GM13976 (cell line): ENCODE results near the gene NUBP2.

Experiments
- DNase-seq: peaks from one replicate; pipeline ENCODE4 v3.0.0; 2012; ENCODE audit warnings: low spot score
- in situ Hi-C: fragments of 300-500 bp; cut with MboI; formaldehyde crosslinking; loops from one replicate; pipeline ENCODE4 v1.12.0; 2022; ENCODE audit warnings: low sequenced_read_pairs, mixed read lengths, inconsistent platforms; ENCODE audit not compliant: unreplicated experiment
- TF ChIP-seq, protein P1 (sequence below): IDR thresholded peaks from 2 replicates; pipeline ENCODE4 v1.5.1; 2012; ENCODE audit warnings: borderline replicate concordance, mild to moderate bottlenecking; ENCODE audit not compliant: insufficient read depth; ENCODE audit errors: extremely low read depth, missing control alignments, control extremely low read depth

The NUBP2 gene

GRCh38 chr16:1821861-1822611 is 39.3 kb downstream of the NUBP2 start:
- no peak for DNase-seq
- in situ Hi-C loops = no loop called here
- TF ChIP-seq, protein P1, sequence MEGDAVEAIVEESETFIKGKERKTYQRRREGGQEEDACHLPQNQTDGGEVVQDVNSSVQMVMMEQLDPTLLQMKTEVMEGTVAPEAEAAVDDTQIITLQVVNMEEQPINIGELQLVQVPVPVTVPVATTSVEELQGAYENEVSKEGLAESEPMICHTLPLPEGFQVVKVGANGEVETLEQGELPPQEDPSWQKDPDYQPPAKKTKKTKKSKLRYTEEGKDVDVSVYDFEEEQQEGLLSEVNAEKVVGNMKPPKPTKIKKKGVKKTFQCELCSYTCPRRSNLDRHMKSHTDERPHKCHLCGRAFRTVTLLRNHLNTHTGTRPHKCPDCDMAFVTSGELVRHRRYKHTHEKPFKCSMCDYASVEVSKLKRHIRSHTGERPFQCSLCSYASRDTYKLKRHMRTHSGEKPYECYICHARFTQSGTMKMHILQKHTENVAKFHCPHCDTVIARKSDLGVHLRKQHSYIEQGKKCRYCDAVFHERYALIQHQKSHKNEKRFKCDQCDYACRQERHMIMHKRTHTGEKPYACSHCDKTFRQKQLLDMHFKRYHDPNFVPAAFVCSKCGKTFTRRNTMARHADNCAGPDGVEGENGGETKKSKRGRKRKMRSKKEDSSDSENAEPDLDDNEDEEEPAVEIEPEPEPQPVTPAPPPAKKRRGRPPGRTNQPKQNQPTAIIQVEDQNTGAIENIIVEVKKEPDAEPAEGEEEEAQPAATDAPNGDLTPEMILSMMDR = no peak

- in situ Hi-C loops = no loop called here
- TF ChIP-seq, protein P1 = no peak
- DNase-seq = no peak
Observed at GRCh38 chr16:1822801-1823200, 40.0 kb downstream of the NUBP2 start.

DNA sequence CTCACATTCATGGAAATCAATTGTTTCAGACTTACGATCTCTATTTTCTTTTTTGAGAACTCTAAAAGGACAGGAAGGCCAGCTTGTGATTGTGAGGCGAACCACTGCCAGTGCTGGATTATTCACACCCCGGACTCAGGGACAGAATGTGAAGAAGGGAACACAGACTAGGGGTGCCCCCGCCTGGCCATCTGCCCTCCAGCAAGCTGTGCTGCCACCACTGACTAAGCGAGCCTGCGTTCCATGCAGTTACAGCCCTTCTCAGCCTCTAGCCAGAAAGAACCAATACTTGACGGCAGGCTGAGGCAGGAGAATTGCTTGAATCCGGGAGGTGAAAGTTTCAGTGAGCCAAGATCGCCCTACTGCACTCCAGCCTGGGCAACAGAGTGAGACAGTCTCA is 41.1 kb downstream of the NUBP2 start:
- peak; percentile 54 for DNase-seq
- TF ChIP-seq, protein P1 = no peak
- in situ Hi-C loops = no loop called here

GRCh38 chr16:1825381-1825863 is 42.7 kb downstream of the NUBP2 start:
- no peak for DNase-seq
- TF ChIP-seq, protein P1 = no peak
- in situ Hi-C loops = no loop called here

DNA sequence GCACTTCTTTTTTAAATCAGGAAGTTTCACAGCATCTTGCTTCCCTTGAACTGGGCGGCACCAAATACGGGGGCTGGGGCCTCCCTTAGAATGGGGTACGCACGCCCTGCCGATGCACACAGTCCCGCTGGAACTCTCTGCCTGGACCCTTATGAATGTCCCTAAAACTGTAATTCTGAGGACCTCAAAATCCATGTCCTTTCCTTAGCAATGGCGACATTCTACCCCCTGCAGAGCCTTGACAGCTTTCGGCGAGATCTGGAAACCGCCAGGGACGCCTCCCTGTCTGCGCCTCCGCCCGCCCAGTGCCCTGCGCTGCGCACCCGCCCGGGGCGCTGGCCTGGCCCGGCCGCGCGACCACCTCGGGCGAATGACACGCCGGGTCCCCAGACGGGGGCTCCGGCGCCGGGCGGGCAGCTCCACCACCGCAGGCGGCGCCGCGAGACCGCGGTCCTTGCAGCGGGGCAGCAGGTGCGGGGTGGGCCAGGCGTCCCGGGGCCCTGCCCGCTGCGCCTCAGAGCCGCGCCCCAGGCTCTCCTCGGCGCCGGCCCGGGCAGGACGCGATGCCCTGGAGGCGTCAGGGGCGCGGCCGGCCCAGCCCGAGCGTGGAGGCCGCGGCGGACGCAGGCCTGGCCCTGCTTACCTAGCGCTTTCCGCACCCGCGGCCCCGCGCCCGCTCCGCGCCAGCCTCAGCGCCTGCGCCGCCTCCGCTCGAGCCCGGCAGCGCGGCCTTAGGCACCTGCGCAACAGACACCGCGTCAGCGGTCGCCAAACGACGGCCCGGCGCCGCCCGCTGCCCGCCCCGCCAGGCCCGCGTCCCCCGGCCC is 43.3 kb downstream of the NUBP2 start:
- peak; percentile 89 for DNase-seq
- TF ChIP-seq, protein P1 = no peak
- in situ Hi-C loops = no loop called here

GRCh38 chr16:1826691-1827573 is 44.2 kb downstream of the NUBP2 start, which contains the start of the genes FAHD1 and HAGH:
TSS of gene FAHD1 (plus strand) at chr16:1827206. CDS start at chr16:1827239, 33 bp downstream.
TSS of gene HAGH (minus strand) at chr16:1826825. CDS start at chr16:1826787, 38 bp downstream.
- TF ChIP-seq, protein P1 = no peak
- peak; percentile 99 for DNase-seq
- in situ Hi-C loops = no loop called here
